ENCODE measurements around the gene OR8H3. TPM values are rescaled to one million over a fixed set of nuclear protein-coding genes. Genes with fewer than 3 reads are reported as not detected.

Gene OR8H3
- total and polyA plus RNA-seq, 4 donors = not detected

DNA sequence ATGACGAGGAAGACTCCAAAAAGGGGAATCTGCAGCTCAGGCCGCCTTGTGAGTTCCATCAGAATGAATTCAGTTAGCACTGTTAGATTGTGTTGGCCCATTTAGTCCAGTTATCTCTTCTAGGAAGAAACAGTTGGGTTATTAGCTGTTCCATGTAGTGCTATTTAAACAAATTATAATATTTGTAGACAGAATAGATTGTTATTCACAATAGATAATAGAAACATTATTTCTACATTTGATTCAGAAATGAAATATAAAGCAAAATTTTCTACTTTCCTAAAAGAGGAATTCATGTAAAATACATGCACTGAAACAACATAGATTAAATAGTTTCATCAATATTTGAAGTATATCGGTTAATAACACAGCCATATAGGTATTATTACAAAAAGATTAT lies 38.0 kb downstream of the OR8H3 start, which contains the start of gene OR8K5:
Gene OR8K5 (minus strand): TSS at position 101 of the 400 bp plus-strand sequence. CDS start 0 bp downstream, at position 101.
- peaks cover 0 to 13% (median 0%) of the 10 kb centered on the region in 4 donors for H3K9me3 ChIP-seq (ENCODE audit: control insufficient read depth in 4 of 4, insufficient read depth in 3 of 4, low read length in 3 of 4)
- no peak within 1 kb of the TSS for H3K27ac ChIP-seq (ENCODE audit: low read depth in 1 of 2, low read length in 1 of 2)
- DNase-seq (no peak), ATAC-seq (ENCODE audit: insufficient read depth, low FRiP score) (no peak)
- no peaks in the 10 kb centered on the region for H3K27me3 ChIP-seq (ENCODE audit: control insufficient read depth in 3 of 3, insufficient read depth in 3 of 3, low read length in 2 of 3)
- TF ChIP-seq, protein P1, sequence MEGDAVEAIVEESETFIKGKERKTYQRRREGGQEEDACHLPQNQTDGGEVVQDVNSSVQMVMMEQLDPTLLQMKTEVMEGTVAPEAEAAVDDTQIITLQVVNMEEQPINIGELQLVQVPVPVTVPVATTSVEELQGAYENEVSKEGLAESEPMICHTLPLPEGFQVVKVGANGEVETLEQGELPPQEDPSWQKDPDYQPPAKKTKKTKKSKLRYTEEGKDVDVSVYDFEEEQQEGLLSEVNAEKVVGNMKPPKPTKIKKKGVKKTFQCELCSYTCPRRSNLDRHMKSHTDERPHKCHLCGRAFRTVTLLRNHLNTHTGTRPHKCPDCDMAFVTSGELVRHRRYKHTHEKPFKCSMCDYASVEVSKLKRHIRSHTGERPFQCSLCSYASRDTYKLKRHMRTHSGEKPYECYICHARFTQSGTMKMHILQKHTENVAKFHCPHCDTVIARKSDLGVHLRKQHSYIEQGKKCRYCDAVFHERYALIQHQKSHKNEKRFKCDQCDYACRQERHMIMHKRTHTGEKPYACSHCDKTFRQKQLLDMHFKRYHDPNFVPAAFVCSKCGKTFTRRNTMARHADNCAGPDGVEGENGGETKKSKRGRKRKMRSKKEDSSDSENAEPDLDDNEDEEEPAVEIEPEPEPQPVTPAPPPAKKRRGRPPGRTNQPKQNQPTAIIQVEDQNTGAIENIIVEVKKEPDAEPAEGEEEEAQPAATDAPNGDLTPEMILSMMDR (IDR thresholded peaks at IDR 0.05; ENCODE audit: control extremely low read depth, extremely low read depth) = no peak
- H3K4me1 ChIP-seq (ENCODE audit: control insufficient read depth in 5 of 5, insufficient read depth in 5 of 5, low read length in 5 of 5) = no peaks in the 10 kb centered on the region
- H3K4me3 ChIP-seq = no peak within 1 kb of the TSS
- no peak within 1 kb of the TSS for H3K9ac ChIP-seq (ENCODE audit: insufficient read depth in 1 of 2, low read length in 2 of 2)
- H3K36me3 ChIP-seq (ENCODE audit: control insufficient read depth in 4 of 4, insufficient read depth in 4 of 4, low read length in 4 of 4) = no peaks in the 10 kb centered on the region
- WGBS, 2 donors = 75 to 79% methylated on average over 3 of the region's 3 CpGs

DNA sequence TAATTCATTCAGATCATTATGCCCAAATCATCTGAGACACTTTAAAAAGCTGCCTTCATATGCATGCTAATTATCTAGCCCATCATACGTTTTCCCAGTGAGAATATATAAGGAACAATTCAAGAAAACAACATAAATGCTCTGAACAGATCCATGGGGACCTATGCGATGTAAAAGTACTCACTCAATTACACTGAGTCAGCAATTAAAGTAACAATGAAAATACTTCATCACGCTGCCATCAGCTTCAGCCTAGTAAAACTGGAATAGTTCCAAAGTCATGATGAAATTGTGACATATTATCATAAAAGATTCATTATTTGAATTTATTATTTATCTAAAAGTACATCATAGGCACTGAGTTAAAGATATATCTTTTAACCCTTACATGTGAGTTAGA lies 41.6 kb downstream of the OR8H3 start:
- no peaks in the 10 kb centered on the region for H3K36me3 ChIP-seq (ENCODE audit: control insufficient read depth in 4 of 4, insufficient read depth in 4 of 4, low read length in 4 of 4)
- H3K27ac ChIP-seq (ENCODE audit: low read depth in 1 of 2, low read length in 1 of 2) = no peak overlapping the region
- H3K27me3 ChIP-seq (ENCODE audit: control insufficient read depth in 3 of 3, insufficient read depth in 3 of 3, low read length in 2 of 3) = no peaks in the 10 kb centered on the region
- peaks cover 0 to 8% (median 0%) of the 10 kb centered on the region in 4 donors for H3K9me3 ChIP-seq (ENCODE audit: control insufficient read depth in 4 of 4, insufficient read depth in 3 of 4, low read length in 3 of 4)
- no peak overlapping the region for H3K4me3 ChIP-seq
- WGBS, 2 donors = 57 to 74% methylated on average over 3 of the region's 3 CpGs
- DNase-seq (no peak), ATAC-seq (ENCODE audit: insufficient read depth, low FRiP score) (no peak)
- TF ChIP-seq, protein P1 (IDR thresholded peaks at IDR 0.05; ENCODE audit: control extremely low read depth, extremely low read depth) = no peak
- no peaks in the 10 kb centered on the region for H3K4me1 ChIP-seq (ENCODE audit: control insufficient read depth in 5 of 5, insufficient read depth in 5 of 5, low read length in 5 of 5)
- H3K9ac ChIP-seq (ENCODE audit: insufficient read depth in 1 of 2, low read length in 2 of 2) = no peak overlapping the region

DNA sequence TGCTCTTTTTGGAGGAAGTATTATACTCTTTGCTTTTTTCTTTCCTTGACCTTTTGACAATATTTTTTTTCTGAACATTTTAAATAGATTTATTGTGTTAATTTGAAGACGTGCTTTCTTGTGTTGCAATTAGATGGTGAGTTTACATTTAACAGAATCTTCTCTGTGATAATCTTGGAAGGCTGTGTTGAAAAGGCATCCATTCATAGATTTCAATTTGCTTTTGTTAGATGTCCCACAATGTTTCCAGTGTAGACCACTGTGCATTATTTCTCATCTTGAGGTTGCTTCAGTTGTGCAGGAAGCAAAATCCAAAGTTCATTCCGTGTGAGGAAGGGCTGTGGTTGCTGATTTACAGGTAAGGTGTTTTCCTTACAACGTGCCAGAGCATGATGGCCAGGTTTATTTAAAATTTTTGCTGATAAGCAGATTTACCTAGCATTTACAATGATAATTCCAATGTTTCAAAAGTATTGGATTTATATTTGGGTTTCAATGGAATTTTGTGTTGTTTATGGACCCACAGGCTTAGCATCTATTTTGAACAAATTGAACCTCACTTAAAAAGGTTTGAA lies 50.2 kb downstream of the OR8H3 start:
- Histone ChIP-seq H3K27me3 (ENCODE audit: control insufficient read depth in 3 of 3, insufficient read depth in 3 of 3, low read length in 2 of 3) (no peaks in the 10 kb centered on the region), H3K4me3 (no peak overlapping the region), H3K36me3 (ENCODE audit: control insufficient read depth in 4 of 4, insufficient read depth in 4 of 4, low read length in 4 of 4) (no peaks in the 10 kb centered on the region), H3K4me1 (ENCODE audit: control insufficient read depth in 5 of 5, insufficient read depth in 5 of 5, low read length in 5 of 5) (no peaks in the 10 kb centered on the region), H3K27ac (ENCODE audit: low read depth in 1 of 2, low read length in 1 of 2) (no peak overlapping the region), H3K9me3 (ENCODE audit: control insufficient read depth in 4 of 4, insufficient read depth in 3 of 4, low read length in 3 of 4) (peaks cover 0 to 3% (median 1%) of the 10 kb centered on the region in 4 donors), H3K9ac (ENCODE audit: insufficient read depth in 1 of 2, low read length in 2 of 2) (no peak overlapping the region)
- ATAC-seq (ENCODE audit: insufficient read depth, low FRiP score) = no peak
- TF ChIP-seq, protein P1 (IDR thresholded peaks at IDR 0.05; ENCODE audit: control extremely low read depth, extremely low read depth) = no peak
- 51 to 78% methylated on average over 3 of the region's 3 CpGs for WGBS, 2 donors
- no peak for DNase-seq

Small RNA genes within 50 kb of the gene (small RNA-seq; reads per million reads assigned to genes)
- gene OR8I4P (ENCODE audit: low replicate concordance) = not detected

Other genes with a start within 250 kb of the OR8H3 start
- not detected for gene TRIM51, start 239.1 kb upstream of the OR8H3 start, total RNA-seq
- not detected for gene TRIM51, start 239.1 kb upstream of the OR8H3 start, polyA plus RNA-seq
- not detected for gene OR5W2, start 207.8 kb upstream of the OR8H3 start, total RNA-seq
- not detected for gene OR5W2, start 207.8 kb upstream of the OR8H3 start, polyA plus RNA-seq
- gene OR5I1, start 186.0 kb upstream of the OR8H3 start, total RNA-seq = not detected
- gene OR5I1, start 186.0 kb upstream of the OR8H3 start, polyA plus RNA-seq = not detected
- gene OR10AG1, start 152.4 kb upstream of the OR8H3 start, total RNA-seq = not detected
- not detected for gene OR10AG1, start 152.4 kb upstream of the OR8H3 start, polyA plus RNA-seq
- gene OR5F1, start 127.7 kb upstream of the OR8H3 start, total RNA-seq = not detected
- not detected for gene OR5F1, start 127.7 kb upstream of the OR8H3 start, polyA plus RNA-seq
- gene OR5AS1, start 94.7 kb upstream of the OR8H3 start, total RNA-seq = not detected
- gene OR5AS1, start 94.7 kb upstream of the OR8H3 start, polyA plus RNA-seq = not detected
- gene OR8I2, start 29.1 kb upstream of the OR8H3 start, total RNA-seq = not detected
- gene OR8I2, start 29.1 kb upstream of the OR8H3 start, polyA plus RNA-seq = not detected
- gene OR8H2, start 18.7 kb upstream of the OR8H3 start, total RNA-seq = not detected
- not detected for gene OR8H2, start 18.7 kb upstream of the OR8H3 start, polyA plus RNA-seq
- gene OR8J3, start 17.8 kb downstream of the OR8H3 start, total RNA-seq = not detected
- gene OR8J3, start 17.8 kb downstream of the OR8H3 start, polyA plus RNA-seq = not detected
- gene OR8K5, start 37.9 kb downstream of the OR8H3 start, total RNA-seq = not detected
- gene OR8K5, start 37.9 kb downstream of the OR8H3 start, polyA plus RNA-seq = not detected
- gene OR5J2, start 54.2 kb downstream of the OR8H3 start, total RNA-seq = not detected
- not detected for gene OR5J2, start 54.2 kb downstream of the OR8H3 start, polyA plus RNA-seq
- gene OR5T2, start 111.9 kb downstream of the OR8H3 start, total RNA-seq = not detected
- gene OR5T2, start 111.9 kb downstream of the OR8H3 start, polyA plus RNA-seq = not detected
- not detected for gene OR5T3, start 129.9 kb downstream of the OR8H3 start, total RNA-seq
- gene OR5T3, start 129.9 kb downstream of the OR8H3 start, polyA plus RNA-seq = not detected
- not detected for gene OR5T1, start 151.8 kb downstream of the OR8H3 start, total RNA-seq
- gene OR5T1, start 151.8 kb downstream of the OR8H3 start, polyA plus RNA-seq = not detected
- not detected for gene OR8H1, start 169.9 kb downstream of the OR8H3 start, total RNA-seq
- gene OR8H1, start 169.9 kb downstream of the OR8H3 start, polyA plus RNA-seq = not detected
- gene OR8K3, start 192.8 kb downstream of the OR8H3 start, total RNA-seq = not detected
- not detected for gene OR8K3, start 192.8 kb downstream of the OR8H3 start, polyA plus RNA-seq
- not detected for gene OR8K1, start 223.7 kb downstream of the OR8H3 start, total RNA-seq
- gene OR8K1, start 223.7 kb downstream of the OR8H3 start, polyA plus RNA-seq = not detected
- gene OR8J1, start 231.9 kb downstream of the OR8H3 start, total RNA-seq = not detected
- not detected for gene OR8J1, start 231.9 kb downstream of the OR8H3 start, polyA plus RNA-seq

Measured in lung (tissue), 13 donors.